ENCODE measurements around the gene MYH10.

Gene MYH10

GRCh38 chr17:8670421-8670820 is 39.9 kb upstream of the MYH10 start:
- H3K9ac ChIP-seq (ENCODE audit: low read length), result no peak overlapping the region
- H2AFZ ChIP-seq (ENCODE audit: low read length), result no peak overlapping the region
- H3K27ac ChIP-seq (ENCODE audit: low read length), result no peak overlapping the region
- H3K27me3 ChIP-seq (replicated peaks; ENCODE audit: insufficient read depth, low read length), result no peaks in the 10 kb centered on the region
- no peaks in the 10 kb centered on the region for H3F3A ChIP-seq (ENCODE audit: insufficient read depth, low read length)
- H3K4me2 ChIP-seq (ENCODE audit: low read depth, low read length), result no peak overlapping the region
- no peaks in the 10 kb centered on the region for H3K79me2 ChIP-seq (ENCODE audit: low read length)
- no peaks in the 10 kb centered on the region for H3K36me3 ChIP-seq (replicated peaks; ENCODE audit: insufficient read depth, low read length)
- no peaks in the 10 kb centered on the region for H3K9me2 ChIP-seq (replicated peaks; ENCODE audit: insufficient read depth, low read length)
- H4K20me1 ChIP-seq (ENCODE audit: insufficient read depth, low read length), result no peaks in the 10 kb centered on the region
- no peak for TF ChIP-seq EZH2 (optimal IDR thresholded peaks at IDR 0.05; ENCODE audit: low read depth, low read length)
- TF ChIP-seq EZH2phosphoT487 (IDR thresholded peaks at IDR 0.05; ENCODE audit: low read length), result no peak
- no peak for TF ChIP-seq CTCF (IDR thresholded peaks at IDR 0.05; ENCODE audit: low read length)
- no peak for DNase-seq
- H3K4me1 ChIP-seq (ENCODE audit: low read length), result no peaks in the 10 kb centered on the region
- H3K4me3 ChIP-seq (ENCODE audit: low read length), result no peak overlapping the region
- H3K9me3 ChIP-seq (replicated peaks; ENCODE audit: insufficient read depth, low read length), result no peaks in the 10 kb centered on the region

GRCh38 chr17:8668176-8668740 is 37.7 kb upstream of the MYH10 start:
- Histone ChIP-seq H3K9ac (ENCODE audit: low read length) (no peak overlapping the region), H3K4me1 (ENCODE audit: low read length) (no peaks in the 10 kb centered on the region), H4K20me1 (ENCODE audit: insufficient read depth, low read length) (no peaks in the 10 kb centered on the region), H2AFZ (ENCODE audit: low read length) (no peak overlapping the region), H3K36me3 (replicated peaks; ENCODE audit: insufficient read depth, low read length) (no peaks in the 10 kb centered on the region), H3F3A (ENCODE audit: insufficient read depth, low read length) (no peaks in the 10 kb centered on the region), H3K79me2 (ENCODE audit: low read length) (no peaks in the 10 kb centered on the region), H3K4me2 (ENCODE audit: low read depth, low read length) (no peak overlapping the region), H3K27me3 (replicated peaks; ENCODE audit: insufficient read depth, low read length) (no peaks in the 10 kb centered on the region), H3K27ac (ENCODE audit: low read length) (no peak overlapping the region), H3K9me3 (replicated peaks; ENCODE audit: insufficient read depth, low read length) (no peaks in the 10 kb centered on the region), H3K9me2 (replicated peaks; ENCODE audit: insufficient read depth, low read length) (no peaks in the 10 kb centered on the region), H3K4me3 (ENCODE audit: low read length) (no peak overlapping the region)
- no peak for DNase-seq
- TF ChIP-seq EZH2phosphoT487 (IDR thresholded peaks at IDR 0.05; ENCODE audit: low read length) (no peak), CTCF (IDR thresholded peaks at IDR 0.05; ENCODE audit: low read length) (no peak), EZH2 (optimal IDR thresholded peaks at IDR 0.05; ENCODE audit: low read depth, low read length) (no peak)

GRCh38 chr17:8667421-8667820 is 36.9 kb upstream of the MYH10 start:
- no peaks in the 10 kb centered on the region for H3K36me3 ChIP-seq (replicated peaks; ENCODE audit: insufficient read depth, low read length)
- H3K27ac ChIP-seq (ENCODE audit: low read length), result no peak overlapping the region
- DNase-seq, result no peak
- H3K4me1 ChIP-seq (ENCODE audit: low read length), result no peaks in the 10 kb centered on the region
- no peaks in the 10 kb centered on the region for H4K20me1 ChIP-seq (ENCODE audit: insufficient read depth, low read length)
- no peaks in the 10 kb centered on the region for H3F3A ChIP-seq (ENCODE audit: insufficient read depth, low read length)
- no peak overlapping the region for H3K9ac ChIP-seq (ENCODE audit: low read length)
- no peak overlapping the region for H3K4me2 ChIP-seq (ENCODE audit: low read depth, low read length)
- no peak for TF ChIP-seq CTCF (IDR thresholded peaks at IDR 0.05; ENCODE audit: low read length)
- TF ChIP-seq EZH2 (optimal IDR thresholded peaks at IDR 0.05; ENCODE audit: low read depth, low read length), result no peak
- no peak for TF ChIP-seq EZH2phosphoT487 (IDR thresholded peaks at IDR 0.05; ENCODE audit: low read length)
- H2AFZ ChIP-seq (ENCODE audit: low read length), result no peak overlapping the region
- H3K27me3 ChIP-seq (replicated peaks; ENCODE audit: insufficient read depth, low read length), result no peaks in the 10 kb centered on the region
- H3K9me3 ChIP-seq (replicated peaks; ENCODE audit: insufficient read depth, low read length), result no peaks in the 10 kb centered on the region
- no peaks in the 10 kb centered on the region for H3K9me2 ChIP-seq (replicated peaks; ENCODE audit: insufficient read depth, low read length)
- no peak overlapping the region for H3K4me3 ChIP-seq (ENCODE audit: low read length)
- no peaks in the 10 kb centered on the region for H3K79me2 ChIP-seq (ENCODE audit: low read length)

All from MM.1S (cell line).